ENCODE results near the gene RTP2.
A peak's percentile ranks its signal among the peaks of the same experiment; 100 is the strongest.
"Not testable (repeated sequence)": the region's sequence is repeated elsewhere in the genome, so short reads cannot be mapped to it uniquely, and the experiment has no call there.

The RTP2 gene

DNA sequence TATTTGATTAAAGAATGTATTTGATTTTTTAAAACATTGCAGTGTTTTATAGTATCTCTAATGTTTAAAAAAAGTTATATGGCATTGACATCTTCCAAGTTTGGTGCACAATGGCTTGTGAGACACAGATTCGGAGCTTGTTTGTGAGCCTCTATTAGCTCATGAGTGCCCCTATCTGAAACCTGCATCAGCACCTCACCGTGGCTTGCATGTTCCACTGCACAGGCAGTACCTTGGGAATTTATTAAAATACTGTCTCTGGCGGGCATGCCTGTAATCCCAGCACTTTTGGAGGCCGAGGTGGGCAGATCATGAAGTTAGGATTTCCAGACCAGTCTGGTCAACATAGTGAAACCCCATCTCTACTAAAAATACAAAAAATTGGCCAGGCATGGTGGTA, 6.8 kb upstream of the RTP2 start:
- DNase-seq, result no peak

DNA sequence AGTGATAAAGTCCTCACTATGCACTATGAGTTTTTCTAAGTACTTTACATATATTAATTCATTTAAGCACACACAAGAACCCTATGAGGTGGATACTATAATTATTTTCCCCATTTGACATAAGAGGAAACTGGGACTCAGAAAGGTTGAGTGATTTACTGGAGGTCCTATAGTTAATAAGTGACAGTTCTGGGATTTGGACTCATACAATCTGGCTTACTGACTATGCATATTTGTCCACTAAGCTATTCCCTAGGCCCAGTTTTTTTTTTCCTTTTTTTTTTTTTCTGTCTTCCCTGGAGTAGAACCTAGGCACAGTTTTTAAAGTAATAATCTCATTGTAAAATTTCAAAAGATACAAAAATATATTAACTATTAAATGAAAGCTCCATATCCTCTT, 6.3 kb upstream of the RTP2 start:
- no peak for DNase-seq

DNA sequence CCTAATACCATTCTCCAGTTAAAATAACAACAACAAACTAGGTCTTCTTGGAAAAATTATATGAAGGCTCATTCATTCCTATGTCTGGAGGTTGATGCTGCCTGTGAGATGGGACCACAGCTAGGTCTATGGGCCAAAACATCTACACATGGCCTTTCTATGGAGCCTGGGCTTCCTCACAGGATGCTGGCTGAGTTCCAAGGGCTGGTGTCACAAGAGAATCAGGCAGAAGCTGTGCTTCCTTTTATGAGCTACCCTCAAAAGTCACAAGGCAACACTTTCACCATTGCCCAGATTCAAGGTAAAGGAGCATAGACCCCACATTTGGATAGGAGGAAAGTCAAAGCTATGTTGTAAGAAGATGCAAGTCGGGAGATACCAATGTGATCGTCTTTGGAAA, 4.6 kb upstream of the RTP2 start:
- DNase-seq, result no peak

DNA sequence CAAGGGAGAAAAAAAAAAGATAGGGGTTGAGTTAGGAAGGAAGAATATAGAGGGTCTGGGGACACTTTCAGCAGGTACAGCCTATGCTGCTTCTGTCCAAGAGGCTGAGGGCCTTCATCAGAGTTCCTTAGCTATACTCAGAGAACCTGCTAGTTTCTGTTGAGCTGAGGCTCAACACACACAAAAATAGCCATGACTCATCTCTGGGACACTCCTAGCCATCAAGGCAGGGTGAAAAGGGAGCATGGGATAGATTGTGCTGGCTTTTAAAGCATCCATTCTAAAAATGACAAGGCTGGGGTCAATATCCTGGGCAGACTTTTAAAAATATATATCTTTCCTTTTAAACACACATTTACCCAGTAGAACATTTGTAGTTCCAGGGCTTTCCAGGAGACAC, 2.8 kb upstream of the RTP2 start:
- DNase-seq, result no peak

DNA sequence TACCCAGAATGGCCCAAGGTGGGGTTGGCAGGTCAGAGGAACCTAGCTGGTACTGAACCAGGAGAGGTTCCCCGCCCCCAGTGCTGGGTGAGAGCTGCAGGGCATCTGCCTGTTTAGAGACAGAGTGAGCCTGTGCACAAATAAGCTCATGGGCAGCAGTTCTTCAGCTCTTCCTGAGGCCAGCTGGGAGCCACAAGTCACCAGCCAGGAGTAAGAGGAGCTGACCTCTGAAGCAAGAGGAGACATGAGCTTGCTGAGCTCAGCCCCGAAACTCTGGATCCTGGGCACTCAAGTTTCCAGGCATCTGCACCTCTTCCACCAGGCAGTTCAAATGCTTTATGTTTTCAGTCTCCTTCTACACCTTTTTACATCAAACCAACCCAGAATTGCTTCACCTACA, 2.1 kb downstream of the RTP2 start:
- no peak for DNase-seq

DNA sequence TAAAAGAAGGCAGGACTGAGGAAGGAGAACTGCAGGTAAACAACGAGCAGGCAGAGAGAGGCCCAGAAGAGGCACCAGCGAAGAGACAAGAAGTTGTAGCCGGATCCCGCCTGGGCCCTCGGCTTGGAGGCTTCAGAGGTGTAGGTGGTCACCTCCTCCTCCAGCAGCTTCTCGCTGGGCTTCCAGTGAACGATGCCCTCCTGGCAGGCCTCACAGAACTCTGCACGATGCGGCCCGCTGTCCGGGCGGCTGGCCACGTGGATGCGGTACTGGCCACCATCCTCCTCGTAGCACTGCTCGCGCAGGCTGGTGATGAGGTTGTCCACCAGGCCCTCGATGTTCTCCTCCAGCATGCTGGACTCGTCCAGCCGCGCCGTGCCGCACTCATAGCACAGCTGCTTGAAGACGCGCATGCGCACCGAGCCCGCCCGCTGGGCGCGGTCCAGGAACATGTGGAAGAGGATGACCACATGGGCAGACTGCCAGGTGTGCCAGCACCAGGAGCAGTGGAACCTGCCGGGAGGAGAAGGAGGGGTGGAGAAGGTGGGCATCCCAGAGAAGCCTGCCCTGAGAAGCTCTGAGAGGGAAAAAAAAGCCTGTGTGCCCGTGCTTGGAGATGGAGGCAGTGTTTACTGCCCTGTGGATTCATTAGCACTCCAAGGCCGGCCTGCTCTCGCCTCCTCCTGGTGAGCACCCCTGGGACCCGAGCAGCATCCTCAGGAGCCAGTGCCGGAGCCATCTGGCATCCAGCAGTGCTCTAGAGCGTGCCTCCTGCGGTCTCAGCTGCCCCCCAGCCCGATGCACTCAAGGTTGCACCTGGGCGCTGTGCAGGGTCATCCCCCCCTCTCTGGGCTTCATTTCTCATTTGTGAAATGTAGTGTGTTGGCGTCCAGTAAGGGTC, 3.6 kb downstream of the RTP2 start:
- no peak for DNase-seq

DNA sequence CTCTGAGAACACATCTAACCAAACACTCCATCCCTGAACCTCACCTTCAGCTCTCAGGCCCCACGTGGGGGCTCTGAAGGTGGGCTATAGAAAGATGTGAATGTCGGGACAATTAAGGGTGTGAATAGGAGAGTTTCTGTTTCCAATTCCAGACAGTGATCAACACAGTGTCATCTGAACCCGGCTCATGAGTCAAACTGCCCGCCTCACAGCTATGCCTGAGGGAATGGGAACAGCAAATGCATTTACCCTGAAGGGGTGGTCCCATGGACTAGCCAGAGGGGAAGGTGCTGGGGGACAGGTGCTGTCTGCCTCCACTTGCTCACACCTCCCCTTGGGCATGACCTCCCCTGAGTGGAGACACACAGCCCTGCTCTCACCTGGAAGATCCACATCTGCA, 6.3 kb downstream of the RTP2 start:
- DNase-seq, result no peak

DNA sequence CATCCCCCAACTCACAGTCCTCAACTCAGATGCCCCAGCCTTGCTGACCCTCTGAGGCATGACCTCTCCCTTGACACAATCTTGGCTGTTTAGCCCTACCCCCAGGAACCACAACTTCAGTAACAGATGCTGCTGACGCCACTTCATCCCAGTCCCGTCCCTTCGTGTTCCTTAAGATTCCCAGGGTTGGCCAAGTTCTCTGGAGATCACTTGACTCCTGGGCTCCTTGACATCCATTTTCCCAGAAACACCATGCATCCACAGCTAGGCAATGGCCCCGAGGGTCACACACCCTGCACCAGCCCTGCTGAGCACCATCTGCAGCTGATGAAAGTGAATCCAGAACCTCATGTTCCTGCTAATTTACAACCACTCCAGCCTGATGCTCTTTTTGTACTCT, 6.9 kb downstream of the RTP2 start:
- no peak for DNase-seq

DNA sequence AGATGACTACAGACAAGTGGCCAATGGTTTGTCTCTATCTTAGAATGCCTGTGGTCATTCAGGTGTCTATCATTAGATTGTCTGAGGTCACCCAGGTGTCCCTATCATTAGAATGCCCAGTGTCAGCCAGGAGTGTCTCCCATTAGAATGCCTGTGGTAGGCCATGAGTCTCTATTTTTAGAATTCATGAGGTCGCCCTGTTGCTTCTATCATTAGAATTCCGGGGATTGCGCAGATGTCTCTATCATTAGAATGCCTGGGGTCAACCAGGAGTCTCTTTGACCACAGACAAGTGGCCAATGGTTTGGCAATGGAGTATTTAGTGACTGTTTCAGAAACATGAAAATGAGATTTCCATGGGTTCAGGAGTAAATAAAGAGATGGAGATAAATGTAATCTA, 7.6 kb downstream of the RTP2 start:
- DNase-seq, result no peak

DNA sequence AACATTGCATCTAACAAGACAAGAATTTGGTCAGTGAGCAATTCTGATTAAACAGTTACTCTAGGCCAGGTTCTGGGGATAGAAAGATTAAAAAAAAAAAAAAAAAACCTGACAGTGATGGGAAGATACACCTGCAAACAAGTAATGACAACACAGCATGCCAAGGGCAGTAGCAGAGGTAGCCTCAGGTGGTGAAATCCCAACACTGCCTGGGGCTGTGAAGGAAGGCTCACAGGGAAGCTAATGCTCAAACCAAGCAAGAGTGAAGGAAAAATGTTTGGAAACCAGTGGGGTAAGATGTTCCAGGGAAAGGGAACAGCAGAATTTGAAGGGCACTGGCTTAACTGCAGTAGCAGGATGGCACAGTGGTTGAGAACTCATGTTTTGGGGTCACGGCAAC, 8.9 kb downstream of the RTP2 start:
- no peak for DNase-seq

DNA sequence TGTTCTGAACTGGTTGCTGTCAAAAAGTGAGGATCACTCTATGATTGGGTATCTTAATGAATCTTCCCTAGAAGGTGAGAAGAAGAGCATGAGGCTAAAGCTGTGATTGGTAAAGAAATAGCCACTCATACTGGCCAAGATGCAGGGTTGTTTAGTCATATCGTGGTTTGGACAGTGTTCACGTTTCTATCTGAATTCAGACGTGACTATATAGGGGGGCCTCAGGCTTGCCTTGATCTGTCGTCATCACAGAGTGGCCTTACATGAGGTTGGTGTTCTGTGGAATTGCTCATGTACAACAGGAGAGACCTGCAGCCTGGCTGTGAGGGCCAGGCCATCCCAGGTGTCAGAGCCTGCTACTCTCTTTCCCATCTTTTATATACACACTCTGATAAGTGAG, 12.4 kb downstream of the RTP2 start:
- DNase-seq, result no peak

DNA sequence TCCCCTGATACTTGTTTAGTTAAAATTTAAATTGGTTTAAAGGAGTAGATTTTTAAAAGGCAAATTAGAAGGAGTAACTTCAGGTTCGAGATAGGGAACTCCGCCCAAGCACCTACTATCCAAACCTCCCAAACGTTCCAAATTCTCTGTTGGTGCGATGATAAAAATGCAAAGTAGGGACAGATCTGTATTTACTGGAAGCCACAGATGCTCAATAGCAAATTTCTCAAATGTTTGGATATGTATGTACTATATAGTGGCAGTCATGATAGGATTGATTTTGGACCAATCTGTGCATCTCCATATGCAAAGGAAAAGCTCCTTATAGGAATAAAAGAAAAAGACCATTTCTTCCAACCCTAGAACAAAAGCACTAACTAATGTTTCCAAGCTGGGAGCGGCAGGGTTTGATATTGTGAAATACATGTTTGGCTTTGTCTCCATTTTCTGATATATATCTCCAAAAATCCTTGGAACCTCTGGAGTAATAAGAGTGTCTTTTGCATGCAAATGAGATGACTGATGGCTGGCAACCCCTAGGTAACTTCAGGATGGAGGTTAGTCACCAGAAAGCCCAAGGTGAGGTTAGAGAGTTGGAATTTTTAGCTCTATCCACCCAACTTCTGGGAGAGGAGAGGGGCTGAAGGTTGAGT, 15.6 kb downstream of the RTP2 start:
- DNase-seq, result no peak

DNA sequence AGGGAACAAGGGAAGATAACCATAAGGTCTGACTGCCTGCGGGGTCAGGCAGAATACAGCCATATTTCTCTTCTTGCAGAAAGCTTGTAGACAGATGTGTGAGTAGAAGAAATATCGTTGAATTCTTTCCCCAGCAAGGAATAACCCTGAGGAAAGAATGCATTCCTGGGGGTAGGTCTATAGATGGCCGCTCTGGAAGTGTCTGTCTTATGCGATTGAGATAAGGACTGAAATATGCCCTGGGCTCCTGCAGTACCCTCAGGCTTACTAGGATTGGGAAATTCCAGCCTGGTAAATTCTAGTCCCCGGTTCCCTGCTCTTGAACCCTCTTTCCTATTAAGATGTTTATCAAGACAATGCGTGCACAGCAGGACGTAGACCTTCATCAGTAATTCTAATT, 16.4 kb downstream of the RTP2 start:
- DNase-seq, result no peak

DNA sequence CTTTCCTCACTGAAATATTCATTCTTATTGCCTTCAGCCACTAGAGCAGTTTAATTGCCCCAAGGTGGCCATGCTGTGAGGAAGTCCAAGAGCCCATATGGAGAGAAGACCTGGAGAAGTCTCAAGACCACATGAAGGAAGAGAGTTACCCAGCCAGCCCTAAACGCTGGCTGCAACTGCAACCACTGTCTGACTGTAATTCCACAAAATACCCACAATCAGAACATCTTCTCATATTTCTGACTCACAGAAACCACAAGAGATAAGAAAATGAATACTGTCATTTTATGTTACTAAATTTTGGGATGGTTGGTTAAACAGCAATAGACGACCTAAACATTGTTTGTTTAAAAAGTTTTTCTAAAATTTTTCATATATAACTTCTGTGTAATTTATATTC, 17.5 kb downstream of the RTP2 start:
- no peak for DNase-seq

DNA sequence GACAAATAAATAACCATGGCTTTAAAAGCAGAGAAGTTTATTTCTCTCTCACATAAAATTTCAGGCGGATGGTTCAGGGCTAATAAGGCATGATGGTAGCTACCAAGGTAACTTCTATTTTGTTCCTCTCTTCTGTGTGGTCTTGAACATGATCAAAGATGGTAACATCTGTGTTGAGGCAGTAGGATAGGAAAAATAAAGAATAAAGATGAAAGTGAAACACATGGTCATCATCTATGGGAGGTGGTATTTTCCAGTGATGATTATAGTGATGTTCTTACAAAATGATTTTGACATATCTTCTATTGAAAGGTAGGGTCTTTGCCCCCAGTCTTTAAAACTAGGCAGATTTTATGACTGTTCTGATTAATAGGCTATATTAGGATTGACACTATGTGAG, 17.9 kb downstream of the RTP2 start:
- DNase-seq, result no peak

DNA sequence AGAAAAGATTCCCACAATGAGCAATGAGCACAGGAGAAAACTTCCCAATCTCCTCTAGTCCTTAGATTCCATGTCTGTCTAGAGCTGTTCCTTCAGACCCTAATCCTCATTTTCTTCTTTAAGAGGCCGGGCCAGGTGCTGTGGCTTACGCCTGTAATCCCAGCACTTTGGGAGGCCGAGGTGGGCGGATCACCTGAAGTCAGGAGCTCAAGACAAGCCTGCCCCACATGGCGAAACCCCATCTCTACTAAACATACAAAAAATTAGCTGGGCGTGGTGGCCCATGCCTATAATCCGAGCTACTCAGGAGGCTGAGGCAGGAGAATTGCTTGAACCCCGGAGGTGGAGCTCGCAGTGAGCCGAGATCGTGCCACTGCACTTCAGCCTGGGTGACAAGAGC, 20.6 kb downstream of the RTP2 start:
- not testable (repeated sequence) for DNase-seq

DNA sequence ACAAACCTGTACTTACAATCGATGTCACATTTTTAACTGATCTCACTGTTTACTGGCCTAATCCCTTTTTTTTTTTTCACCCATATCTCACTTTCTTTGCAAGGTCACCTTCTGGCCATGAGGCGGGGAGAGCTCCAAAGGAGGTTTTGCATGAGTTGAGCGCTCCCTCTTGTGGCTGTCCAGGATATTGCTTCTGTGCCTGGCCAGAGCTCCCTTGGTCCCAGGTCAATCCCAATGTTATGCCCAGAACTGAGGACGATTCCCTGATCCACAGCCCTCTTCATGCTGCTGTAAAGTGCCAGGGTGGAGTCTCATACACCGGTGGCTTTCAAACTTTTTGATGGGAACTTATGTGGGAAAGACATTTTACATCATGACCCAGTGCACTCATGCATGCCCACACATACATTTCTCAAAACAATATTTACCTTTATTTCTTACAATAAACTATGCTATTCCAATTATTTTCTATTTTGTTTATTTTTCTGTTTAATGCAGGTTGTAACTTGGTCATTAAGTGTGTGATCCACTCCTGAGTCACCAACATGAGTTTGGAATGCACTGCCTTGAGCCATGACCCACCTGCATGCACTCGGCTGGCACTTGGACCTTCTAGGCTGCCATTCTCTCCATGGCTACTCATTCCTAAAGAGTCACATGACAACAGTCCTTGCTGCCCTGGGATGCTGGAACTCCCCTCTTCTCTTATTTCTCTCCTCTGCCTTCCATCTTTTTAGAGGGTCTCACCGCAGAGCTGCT, 22.5 kb downstream of the RTP2 start:
- peak; percentile 10 for DNase-seq

DNA sequence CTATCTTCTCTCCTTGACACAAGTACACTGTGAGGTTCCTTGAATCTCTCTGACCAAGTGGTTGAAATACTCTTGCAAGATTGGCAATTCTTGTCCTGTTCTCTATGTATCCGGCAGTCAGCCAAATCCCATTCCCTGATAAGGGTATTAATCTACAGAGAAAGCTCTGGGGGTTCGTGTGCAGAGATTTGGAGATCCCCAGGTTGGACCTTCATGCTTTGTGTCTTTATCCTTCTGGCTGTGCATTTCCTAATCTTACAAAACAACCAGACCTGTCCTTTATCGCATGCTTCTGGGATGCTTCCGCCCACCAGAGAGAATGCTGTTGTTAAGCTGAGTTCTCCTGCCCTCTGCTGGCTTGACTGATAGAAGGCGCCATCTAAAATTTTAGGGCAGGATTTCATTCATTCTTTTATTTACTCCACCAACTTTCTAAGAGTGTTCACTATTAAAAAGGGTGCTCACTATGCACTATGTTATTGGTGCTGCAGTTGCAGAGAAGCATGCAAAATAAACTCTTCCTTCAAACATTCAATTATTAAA, 23.6 kb downstream of the RTP2 start:
- DNase-seq, result no peak

DNA sequence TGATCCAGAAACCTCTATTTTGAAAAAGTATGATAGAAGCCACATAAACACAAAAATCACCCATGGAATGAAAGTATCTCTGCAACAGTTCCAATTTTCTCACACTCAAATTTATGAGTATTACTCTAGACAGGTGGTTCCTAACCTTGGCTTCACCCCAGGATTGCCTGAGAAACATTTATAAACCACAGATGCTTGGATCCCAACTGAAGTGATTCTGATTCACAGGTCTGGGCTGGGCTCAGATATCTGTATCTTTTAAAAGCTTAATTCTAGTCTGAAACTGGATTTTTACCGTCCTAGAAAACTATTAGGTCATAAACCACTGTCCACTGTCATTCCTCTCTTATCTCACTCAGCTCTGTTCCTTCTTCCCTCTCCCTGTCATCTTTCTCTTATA, 24.8 kb downstream of the RTP2 start:
- no peak for DNase-seq

DNA sequence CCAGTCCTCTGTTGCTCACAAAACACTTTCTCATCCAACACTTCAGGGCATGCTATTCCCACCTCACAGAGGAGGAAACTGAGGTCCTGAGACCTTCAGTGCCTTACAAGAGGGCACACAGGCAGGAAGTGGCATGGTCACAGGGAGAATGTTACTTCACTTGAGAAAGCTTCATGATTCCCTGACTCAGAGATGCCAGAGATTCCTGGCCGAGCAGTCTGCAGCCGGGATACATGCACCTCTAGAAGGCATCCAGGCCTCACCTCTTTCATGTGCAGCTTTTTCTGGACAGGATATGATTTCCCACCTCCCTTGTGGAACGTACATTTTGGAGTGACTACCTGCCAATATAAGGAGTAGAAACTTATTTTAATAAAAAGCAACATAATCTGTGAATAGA, 29.3 kb downstream of the RTP2 start:
- no peak for DNase-seq

DNA sequence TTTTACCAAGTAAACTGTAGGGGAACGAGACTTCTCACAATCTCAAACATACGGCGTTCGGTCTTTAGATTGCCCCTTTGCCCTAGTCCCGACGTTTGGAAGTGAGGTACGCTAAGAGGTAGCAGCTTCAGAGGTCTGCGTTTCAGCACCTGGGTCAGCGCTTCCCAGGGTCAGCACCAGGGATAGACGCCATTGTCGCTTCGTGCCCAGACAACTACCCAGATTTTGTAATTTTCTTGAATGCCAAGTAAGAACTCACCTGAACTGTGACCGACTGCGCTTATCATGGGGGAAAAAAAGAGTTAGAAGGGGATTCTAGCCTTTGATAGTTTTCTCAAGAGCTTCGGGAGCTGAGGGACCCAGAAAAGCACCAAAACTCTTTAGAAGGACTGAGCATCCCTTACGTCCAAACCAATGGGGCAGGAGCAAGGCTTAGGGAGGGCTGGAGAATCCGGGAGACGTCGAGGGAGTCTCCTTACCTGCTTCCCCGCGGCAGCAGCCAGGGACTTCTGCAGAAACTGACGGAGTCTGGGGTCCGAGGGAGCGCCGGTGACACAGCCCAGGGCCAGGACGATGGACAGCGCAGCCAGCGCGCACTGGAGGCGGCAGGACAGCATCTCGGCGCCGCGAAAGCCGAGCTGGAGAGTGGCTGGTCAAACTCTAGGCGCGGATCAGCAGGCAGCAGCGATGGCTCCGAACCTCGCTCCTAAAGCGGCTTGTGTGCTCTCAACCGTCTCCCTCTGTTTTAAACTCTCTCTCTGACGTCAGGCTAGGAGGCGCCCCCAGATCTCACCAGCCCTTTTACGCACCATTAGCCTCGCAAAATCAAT, 32.5 kb downstream of the RTP2 start, which contains the start of gene SST:
Gene SST, minus strand, starts transcription at position 720 of the 830 bp plus-strand sequence. Its CDS starts 103 bp downstream, at position 617.
- DNase-seq, result no peak

DNA sequence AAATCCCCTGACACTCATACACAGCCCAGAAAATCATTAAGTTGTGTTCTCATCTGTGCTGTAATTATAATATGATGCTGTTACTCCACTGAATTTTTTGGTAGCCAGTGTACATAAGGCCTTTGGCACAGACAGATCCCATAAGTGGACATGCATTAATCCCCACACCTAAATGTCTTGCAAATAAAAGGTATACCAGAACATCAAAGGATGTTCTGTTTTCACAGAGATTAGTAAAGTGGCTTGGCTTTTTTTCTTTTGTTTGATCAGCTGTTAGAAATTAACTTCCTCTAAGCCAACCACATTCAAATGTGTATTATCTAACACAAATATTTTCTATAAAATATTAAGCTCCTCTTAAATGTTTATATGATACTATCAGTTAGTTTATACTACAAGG, 34.8 kb downstream of the RTP2 start:
- DNase-seq, result peak; percentile 15

Measured in NCI-H748 treated with DMSO at 0.1 percent for 48 hours (cell line).